Endometrium (tissue), 2 donors: ENCODE results near the gene SELENOT.
"Not testable (repeated sequence)": the region's sequence is repeated elsewhere in the genome, so short reads cannot be mapped to it uniquely, and the experiment has no call there.

Source experiments
- FAIRE-seq: peaks from 2 replicates; lab custom pipeline; 2012; peaks lifted over from hg19 to GRCh38; lab: Jason Lieb, UNC
- donor health status: control.
- donor health status: control.

SELENOT gene

GRCh38 chr3:150607267-150608065 lies 4.3 kb downstream of the SELENOT start:
- FAIRE-seq: no peak

GRCh38 chr3:150609988-150610387 lies 6.9 kb downstream of the SELENOT start:
- FAIRE-seq: no peak

DNA sequence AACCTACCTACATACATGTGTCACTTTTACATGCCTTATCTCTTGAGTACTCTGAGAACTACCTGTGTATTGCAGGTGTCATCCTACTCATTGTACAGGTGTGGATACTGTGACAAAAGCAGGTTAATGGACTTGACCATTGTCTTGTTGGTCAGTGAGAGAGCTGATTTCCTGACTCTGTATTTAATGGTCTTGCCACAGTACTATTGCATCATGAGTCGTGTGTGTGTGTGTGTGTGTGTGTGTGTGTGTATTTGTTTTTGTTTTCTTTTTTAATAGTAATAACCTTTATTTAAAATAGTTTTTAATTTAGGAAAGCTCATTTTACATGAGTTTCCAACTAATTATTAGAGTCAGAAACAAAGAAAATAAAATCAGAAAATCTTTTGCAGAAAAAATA lies 7.7 kb downstream of the SELENOT start:
- no peak for FAIRE-seq

DNA sequence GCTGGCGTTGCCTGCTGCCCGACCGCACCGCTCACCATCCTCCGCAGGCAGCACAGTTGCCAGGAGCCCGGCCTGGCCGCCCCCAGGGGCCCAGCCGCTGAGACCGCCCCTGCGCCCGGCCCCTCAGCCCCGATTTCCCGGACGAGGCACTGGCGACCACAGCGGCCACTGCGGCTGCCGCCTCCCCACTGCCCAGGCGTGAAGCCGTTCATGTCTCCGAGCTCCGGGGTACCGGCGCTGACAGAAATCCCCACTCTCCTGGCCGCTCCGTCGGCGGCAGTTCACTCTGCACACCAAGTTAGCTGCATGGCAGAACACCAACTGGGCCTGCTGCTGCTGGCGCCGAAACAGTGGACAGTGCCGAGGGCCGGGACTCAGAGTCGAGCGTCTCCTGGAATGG lies 8.5 kb downstream of the SELENOT start:
- FAIRE-seq: no peak

DNA sequence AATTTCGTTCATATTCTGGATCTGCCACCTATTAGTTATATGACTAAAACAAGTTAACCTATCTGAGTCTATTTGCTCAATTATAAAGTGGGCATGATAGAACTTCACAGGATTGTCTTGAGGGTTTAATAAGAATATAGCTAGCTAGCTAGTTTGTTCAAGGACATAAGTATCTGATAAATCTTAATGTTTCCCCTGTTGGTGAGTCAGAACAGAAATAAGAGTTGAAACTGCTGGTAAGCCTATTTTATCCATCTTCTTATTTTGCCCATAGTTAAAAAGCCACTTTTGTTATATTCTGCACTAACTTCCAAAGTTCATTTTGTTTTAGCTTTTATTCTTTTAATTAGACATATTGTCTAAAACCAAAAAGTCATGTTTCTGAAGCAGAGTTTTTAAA lies 9.4 kb downstream of the SELENOT start:
- FAIRE-seq: no peak

DNA sequence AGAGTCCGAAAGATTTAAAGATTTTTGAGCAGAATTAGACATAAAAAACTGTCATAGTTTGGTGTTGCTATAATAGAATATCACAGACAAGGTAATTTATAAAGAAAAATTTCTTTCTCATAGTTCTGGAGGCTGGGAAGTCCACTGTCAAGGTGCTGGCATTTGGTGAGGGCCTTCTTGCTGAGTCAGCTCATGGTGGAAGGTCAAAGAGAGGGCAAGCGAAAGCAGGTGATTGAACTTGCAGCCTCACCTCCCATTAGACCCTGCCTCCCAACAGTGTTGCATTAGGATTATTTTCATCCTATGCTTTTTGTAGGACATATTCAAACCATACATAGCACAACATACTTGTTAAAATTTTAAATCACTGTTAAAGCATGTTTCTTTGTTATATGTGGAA lies 9.9 kb downstream of the SELENOT start:
- FAIRE-seq: no peak

- no peak for FAIRE-seq
Measured at GRCh38 chr3:150613709-150614480, 10.8 kb downstream of the SELENOT start.

GRCh38 chr3:150620002-150620689 lies 17.0 kb downstream of the SELENOT start:
- FAIRE-seq: no peak

DNA sequence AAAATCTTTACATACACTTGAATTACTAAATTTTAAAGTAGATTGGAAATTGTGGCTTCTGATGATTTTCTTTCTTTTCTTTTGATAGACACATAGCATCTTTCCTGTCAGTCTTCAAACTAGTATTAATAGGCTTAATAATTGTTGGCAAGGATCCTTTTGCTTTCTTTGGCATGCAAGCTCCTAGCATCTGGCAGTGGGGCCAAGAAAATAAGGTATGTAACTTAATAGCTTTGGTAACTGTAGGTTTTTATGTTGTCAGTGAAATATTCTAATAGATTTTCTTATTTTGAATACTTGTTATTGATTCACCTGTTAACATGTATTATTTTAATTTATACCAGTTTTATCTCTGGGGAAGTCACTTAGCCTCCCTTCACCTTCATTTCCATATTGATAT lies 19.8 kb downstream of the SELENOT start:
- FAIRE-seq: not testable (repeated sequence)

DNA sequence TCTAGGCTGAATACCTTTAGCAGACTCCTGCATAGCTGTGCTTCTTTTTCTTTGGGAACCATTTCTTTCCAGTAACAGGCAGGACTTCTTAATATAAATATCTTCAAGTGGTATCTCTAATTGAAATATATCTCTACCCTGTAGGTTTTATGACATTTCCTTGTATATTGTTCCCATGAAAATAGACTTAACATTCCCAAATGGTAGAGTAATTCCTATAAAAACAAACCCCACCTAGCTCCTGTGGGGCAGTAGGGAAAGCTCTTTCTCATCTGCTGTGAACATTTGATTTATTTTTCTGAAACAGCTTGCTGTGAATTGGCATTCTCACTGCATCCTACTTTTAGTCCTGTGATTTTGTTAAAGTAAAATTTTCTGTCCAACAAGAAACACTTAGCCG lies 20.8 kb downstream of the SELENOT start:
- no peak for FAIRE-seq

DNA sequence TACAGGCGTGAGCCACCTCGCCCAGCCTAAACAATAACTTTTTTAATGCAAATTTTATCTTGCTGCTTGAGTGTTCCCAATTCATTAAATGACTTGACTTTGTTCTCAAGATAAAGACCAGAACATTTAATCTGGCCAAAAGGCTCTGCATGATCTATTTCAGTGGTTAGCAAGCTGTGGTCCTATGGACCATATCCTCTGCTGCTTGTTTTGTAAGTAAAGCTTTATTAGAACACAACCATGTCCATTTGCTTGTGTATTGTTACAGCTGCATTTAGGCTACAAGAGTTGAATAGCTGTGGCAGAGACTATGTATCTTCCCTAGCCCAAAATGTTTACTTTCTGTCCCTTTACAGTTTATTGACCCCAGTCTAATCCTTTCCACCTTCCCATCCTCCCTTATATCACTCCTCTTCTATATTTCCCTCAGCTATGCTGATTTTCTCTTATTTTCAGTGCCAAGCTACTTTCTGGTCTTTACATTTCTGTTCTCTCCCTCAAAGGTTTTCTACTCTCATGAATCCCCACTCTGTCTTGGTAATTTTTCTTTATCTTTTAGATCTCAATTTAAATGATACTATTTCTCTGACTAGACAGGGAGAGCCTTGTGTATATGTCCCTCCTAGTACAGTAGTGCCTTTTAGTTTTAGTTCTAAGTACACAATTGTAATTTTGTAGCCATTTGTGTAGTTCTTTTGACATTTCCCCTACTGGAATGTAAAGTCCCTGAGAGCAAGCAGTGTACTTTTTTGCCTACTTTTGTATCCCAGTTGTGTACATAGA lies 23.2 kb downstream of the SELENOT start:
- no peak for FAIRE-seq

- FAIRE-seq: no peak
Measured at GRCh38 chr3:150627557-150627956, 24.4 kb downstream of the SELENOT start.

- FAIRE-seq: no peak
Measured at GRCh38 chr3:150631515-150632221, 28.5 kb downstream of the SELENOT start.

DNA sequence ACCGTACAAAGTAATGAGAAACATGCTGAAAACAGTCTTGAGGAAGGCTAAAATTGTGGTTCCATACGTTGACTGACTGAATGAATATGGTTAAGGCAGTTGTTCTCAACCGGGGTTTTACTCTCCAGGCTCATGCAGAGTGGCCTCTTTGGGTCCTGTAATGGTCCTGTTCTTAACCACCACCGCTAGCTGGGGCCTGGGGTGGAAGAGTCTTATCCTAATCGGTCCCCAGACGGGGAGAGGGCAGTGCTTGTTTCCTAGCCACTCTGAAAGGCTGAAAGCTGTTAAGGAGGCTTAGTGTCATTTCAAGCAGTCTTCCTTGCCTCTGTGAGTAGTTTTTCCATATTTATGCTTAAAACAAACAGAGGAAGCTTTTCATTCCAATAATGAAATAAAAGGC lies 32.0 kb downstream of the SELENOT start:
- FAIRE-seq: no peak

GRCh38 chr3:150635526-150635925 lies 32.4 kb downstream of the SELENOT start:
- FAIRE-seq: no peak

DNA sequence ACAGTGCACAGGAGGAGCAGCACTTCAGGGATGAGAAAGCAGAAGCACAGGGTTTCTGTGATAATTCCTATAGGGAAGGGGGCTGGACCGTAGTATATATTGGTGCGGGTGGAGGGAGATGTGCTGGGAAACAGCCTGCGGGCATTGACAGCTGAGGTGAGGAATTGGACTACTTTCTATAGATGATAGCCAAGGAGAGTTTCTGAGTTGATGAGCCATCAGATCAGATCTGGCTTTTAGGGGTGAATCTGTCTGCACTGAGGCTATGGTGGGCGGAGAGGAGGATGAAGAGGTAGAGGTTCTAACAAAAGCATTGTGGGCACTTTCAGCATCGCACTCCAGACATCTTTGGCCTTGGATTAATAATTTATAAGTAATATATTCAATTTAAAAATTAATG lies 33.1 kb downstream of the SELENOT start:
- no peak for FAIRE-seq

GRCh38 chr3:150639262-150639661 lies 36.1 kb downstream of the SELENOT start:
- no peak for FAIRE-seq

- FAIRE-seq: no peak
Measured at GRCh38 chr3:150640256-150640655, 37.1 kb downstream of the SELENOT start.

GRCh38 chr3:150653110-150653561 lies 50.0 kb downstream of the SELENOT start:
- no peak for FAIRE-seq

DNA sequence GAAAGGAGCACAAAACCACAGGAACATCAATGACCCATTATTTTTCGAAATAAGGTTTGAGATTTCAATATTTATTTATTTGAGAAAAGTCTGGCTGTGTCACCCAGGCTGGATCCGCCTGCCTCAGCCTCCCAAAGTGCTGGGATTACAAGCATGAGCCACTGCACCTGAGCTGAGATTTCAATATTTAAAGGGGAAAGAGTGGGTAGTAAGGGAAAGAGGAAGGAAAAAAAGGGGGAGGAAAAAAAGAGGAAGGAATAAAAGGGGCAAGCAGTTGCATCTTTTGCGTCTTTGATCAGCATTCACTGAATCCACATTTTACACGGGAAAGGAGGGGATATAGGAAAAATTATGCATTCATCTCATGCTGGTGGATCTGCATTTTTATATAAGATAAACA lies 53.2 kb downstream of the SELENOT start:
- no peak for FAIRE-seq

DNA sequence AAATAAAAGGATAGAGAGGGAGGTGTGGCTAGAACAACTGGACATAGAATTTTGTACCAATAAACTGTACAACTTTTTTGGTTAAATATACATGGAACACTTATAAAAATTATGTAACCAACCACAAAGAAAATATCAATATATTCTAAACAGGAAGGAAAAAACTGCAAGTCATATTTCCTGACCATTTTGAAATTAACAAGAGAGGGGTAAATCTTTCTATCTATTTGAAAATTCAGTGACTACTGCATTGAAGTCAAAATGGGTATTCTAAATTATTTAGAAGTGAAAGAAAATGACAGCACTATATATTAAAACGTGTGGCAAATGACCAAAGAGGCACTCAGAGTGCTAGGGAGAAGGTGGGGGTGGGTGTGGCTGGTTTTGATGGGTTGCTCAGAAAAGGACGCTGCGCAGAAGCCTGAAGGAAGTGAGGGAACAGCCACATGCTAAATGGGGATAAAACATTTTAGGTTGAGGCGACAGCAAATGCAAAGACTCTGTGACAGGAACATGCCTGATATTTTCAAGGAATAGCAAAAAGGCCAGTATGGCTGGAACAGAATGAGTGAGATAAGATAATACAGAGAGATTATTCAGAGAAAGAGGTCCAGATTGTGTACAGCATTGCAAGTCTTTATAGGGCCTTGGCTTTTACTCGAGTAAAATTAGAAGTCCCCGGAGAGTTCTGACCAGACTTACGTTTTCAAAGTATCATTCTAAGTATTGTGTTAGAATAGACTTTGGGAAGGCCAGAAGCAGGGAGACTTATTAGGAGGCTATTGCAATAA lies 59.5 kb downstream of the SELENOT start:
- no peak for FAIRE-seq
